HG03280 (cell line): ENCODE data around the gene SLC38A3.
"Not testable (repeated sequence)": the region's sequence is repeated elsewhere in the genome, so short reads cannot be mapped to it uniquely, and the experiment has no call there.

Experiments
- ATAC-seq: cut with Tn5 transposase; IDR thresholded peaks from one replicate; pipeline ENCODE4 v1.9.1; 2021; ENCODE audit warnings: mild to moderate bottlenecking, moderate library complexity; ENCODE audit not compliant: unreplicated experiment

SLC38A3 gene

DNA sequence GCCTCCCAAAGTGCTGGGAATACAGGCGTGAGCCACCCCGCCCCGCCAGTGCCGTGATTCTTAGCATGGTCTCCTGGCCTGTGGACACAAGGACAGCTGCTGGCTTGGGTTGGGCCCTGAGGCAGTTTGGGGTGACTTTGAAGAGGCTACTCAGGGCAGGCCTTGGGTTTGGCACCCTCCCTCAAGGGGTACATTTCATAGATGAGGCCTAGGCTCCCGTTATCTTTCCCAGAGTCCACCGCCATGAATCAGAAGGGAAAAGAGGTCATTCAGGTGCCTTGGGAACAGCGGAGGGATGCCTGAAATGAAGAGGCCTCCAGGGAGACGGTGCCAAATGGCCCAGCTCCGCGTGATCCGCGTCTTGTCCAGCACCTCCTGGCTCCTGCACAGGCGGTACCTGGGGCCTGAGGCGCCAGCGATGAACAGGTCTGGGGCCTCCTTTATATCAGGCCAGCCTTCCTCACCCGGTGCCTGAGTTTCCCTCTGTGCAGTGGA lies 40.2 kb downstream of the SLC38A3 start:
- no peak for ATAC-seq

DNA sequence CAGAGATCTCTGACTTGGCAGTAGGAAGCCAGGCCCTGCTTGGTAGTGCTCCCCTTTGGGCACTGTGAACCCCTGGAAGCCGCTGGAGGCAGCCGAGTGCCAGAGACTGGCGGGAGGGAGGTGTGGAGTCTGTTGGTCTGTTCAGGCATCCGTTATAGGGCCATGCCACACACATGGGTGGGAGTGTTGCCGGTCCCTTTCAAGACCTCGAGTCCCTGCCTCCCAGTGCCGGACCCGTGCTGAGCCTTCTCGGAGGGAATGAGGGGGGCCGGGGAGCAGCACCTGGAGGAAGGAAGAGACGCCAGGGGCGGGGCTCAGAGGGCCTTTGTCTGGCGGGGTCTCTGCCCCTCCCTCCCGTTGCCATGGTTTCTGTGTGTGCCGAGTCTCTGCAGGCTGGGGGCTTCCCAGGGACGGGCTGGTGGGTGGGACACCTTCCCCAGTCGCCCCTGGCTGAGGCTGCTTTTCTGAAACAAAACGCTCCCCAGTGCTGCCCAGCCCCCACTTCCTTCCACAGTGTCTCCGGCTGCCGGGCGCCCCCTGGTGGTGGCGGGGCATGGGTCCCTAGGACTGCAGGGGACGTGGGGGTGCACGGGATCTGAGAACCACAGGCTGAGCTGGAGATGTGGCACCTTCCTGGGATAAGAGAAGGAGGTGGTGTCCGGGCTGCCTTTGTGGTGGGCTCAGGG lies 40.9 kb downstream of the SLC38A3 start:
- peak; percentile 63 for ATAC-seq

DNA sequence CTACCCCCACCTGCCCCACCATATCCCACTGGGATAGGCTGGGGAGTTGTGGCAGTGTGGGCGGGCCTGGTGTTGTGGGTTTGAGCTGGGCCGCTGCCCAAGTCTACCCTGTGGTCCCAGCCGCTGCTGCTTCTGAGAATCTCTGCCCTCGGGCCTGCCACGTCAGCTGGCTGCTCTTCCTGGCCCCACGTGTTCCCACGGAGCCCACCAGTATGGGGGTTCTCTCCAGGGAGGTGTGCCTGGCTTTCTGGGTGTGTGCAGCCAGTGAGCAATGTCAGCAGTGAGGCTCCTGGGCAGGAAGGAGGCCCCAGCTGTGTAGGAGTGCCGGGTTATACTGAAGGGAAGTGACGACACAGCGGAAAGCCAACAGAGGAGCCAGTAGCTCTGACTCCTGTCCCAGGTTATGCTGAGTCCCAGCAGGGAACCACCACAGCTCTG lies 41.5 kb downstream of the SLC38A3 start:
- ATAC-seq = peak; percentile 51

DNA sequence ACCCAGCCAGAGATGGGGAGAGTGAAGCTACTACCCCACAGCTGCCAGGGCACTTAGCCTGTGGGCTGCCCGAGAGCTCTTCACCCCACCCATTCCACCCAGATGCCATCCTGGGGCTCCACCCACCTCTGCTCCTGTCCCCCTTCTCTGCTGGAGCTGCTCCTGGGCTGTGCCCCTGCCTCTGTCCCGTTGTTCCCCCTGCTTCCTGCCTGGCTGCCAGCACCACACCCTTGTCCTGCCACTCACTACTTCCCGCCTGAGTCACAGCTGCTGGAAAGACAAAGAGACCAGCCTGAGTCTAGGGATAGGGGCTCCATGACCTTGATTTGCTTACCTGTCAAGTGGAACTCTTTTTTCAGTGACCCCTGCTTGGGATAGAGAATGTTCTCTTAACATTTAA lies 43.3 kb downstream of the SLC38A3 start:
- no peak for ATAC-seq

DNA sequence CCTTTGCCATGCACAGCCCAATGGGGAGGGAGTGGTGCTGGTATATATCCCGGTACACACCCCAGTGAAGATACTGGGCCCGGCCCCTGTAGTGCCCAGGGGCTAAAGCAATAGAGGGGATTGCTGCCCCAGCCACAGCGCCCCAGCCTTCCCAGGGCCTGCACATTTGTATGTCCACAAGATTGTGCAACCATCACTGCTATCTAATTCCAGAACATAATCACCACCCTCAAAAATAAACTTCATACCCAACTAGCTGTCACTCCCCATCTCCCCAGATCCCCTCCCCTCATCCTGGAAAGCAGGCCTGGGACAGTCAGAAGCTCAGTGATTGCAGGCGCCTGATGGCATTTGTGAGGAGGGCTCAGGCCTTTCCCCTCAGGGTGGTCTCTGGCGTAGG lies 44.4 kb downstream of the SLC38A3 start:
- ATAC-seq = no peak

DNA sequence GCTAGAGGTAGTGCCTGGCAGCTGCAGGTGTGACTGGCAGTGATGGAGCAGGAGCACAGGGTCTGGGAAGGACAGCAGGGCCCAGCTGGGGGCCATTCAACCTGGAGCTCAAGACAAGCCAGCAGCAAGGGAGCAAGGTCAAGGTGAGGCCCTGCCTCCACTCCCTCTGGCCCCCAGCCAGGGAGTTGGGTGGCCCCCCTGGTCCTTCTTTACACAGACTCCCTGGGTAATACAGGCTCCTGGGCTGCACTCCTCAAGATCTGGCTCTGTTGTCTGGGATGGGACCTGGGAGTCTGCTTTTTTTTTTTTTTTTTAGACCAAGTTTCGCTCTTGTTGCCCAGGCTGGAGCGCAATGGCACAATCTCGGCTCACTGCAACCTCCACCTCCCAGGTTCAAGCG lies 45.4 kb downstream of the SLC38A3 start:
- no peak for ATAC-seq

DNA sequence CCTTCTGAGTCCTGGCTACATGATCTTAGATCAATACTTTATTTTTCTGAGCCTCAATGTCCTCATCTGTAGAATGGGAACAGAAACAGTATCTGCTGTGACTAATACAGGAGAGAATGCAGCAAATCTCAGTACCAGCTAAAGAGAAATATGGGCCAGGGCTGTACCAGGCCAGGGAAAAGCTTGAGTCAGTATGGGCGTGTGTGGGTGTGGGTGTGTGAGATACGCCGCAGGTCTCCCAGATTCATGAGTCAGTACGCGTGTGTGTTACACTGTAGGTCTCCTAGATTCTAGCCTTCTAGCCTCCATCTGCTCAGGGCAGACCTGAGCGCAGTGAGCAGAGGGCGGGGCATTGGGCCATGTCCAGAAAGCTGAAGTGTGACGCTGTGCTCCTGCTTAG lies 46.1 kb downstream of the SLC38A3 start:
- ATAC-seq = no peak

DNA sequence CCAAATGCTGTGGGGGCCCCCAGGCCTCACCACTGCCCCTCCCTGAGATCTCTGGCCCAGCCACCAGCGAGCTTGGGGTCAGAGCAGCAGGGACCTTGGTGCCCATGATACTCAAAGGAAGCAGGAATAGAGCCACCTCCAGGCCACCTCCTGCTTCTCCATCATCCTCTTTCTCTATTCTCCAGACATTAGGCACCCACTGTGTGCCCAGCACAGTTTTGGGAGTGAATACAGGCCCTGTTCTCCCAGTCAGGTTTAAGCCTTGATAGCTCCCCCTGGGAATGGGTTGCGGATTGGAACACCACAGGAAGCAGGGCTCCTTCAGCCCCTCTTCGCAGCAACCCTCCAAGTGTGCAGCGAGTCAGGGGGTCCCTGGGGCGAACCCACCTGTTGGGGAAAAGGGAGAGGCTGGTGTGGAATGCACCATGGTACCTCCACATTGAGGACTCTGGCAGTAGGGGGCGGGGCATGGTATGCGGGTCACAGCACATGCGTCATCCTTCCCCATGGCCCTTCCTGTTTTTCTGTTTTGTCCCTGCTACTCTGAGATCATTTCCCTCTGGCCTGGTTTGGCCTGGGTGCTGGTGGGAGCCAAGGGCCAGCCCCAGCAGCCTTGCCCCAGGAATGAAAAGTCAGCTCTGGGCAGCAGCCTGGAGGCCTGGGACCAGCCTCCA lies 49.6 kb downstream of the SLC38A3 start:
- no peak for ATAC-seq

DNA sequence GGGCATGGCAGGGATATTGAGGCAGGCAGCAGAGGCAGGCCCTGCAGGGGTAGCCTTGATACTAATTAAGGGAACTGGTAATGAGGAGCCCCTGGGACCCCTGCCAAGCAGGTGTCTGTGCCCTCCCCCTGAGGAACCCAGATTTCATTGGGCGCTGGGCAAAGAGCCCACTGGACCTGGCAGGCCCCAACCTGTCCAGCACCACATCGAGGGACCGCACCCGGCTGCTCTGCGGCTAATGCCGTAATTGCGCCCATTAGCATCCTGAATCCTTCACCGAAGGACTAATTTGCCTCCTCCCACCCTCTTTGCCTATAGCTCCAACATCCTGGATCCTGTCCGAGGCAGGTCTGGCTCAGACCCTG lies 50.2 kb downstream of the SLC38A3 start:
- ATAC-seq = no peak

DNA sequence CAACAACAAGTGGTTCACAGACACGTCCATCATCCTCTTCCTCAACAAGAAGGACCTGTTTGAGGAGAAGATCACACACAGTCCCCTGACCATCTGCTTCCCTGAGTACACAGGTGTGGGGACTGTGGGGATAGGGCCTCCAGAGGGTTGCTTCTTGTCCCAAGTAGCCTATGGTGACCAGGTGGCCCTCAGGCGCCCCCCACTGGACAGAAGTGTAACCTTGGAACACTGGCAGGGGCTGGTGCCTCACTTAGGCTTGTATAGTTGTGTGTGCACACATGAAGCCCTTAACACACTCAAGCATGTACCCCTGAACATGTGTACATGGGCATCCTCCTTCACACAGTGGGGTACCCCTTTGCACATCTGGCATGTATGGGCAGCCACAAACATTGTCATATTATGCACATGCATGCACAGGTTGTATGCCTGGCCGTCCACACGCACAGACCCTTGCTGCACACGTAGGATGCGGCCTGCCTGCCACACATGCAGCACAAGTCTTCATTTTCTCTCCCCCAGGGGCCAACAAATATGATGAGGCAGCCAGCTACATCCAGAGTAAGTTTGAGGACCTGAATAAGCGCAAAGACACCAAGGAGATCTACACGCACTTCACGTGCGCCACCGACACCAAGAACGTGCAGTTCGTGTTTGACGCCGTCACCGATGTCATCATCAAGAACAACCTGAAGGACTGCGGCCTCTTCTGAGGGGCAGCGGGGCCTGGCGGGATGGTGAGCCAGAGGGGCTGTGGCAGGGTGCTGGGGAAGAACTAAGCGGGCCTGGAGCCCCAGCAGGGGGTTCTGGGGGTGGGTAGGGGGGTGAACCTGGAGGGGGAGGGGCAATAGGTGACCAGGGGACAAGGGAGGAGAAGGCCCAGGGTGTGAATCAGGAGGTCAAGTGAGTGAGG lies 52.2 kb downstream of the SLC38A3 start:
- ATAC-seq = no peak

DNA sequence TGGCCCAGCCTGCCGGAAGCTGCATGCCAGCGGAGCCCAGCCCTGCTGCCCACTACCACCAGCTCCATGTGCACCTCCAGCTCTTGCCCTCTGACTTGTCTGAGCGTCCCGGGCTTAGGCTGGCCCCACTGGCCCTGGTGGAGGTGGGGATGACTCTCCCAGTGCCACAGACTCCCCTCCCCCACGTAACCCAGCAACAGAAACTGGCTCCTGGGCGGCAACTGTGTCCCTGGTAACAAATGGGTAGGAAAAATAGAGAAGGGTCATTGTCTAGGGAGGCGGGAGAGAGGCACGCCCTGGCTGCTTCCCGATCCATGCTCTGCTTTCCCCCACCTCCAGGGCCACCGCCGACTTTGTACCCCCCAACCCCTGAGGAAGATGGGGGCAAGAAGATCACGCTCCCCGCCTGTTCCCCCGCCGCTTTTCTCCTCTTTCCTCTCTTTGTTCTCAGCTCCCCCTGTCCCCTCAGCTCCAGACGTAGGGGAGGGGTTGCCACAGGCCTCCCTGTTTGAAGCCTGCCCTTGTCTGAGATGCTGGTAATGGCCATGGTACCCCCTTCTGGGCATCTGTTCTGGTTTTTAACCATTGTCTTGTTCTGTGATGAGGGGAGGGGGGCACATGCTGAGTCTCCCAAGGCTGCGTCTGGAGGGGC lies 53.1 kb downstream of the SLC38A3 start:
- no peak for ATAC-seq

DNA sequence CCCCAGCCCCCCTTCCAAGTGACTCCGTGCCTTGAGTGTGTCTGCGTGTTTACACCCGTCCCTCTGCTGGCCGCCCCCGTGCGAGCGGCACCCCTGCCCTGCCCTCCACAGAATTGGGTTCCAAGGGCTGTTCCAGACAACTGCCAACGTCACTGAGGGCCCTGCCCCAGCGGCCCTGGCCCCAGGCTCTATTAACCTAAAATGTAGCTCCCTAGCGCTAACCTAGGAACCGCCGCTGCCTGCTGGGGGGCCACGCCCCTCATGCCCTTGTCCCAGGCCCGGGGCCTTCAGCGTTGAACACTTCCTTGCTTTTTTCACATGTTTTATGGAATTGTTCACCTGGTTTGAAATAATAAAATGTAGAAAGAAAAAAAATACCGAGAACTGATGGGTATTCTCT lies 53.9 kb downstream of the SLC38A3 start:
- ATAC-seq = no peak

DNA sequence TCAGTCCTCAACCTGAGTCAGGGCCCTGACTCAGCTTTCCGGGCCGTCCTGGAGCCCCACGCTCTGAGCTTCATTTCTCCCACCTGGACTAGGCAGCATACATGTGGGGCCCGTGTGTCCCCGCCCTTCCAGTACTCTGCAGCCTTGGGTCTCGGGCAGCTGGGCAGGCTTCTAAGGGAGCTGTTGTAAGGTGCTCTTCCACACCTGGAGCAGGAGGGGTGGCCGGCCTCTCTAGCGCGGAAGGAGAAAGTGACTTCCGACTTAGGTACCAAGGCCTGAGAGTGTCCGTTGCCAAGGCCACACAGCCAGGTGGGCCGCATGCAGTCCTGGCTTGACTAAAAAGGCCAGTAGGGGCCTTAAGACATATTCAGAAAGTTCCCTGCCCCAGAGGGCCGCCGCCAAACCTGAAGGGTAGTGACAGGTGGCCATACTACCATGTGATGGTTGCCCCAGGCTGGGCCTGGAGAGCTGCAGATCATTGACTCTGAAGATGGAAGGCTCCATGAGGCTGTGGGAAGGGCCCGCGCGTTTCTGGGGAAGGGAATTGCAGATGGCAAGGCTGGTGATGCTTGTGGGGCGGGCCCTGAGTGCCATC lies 54.5 kb downstream of the SLC38A3 start:
- peak; percentile 20 for ATAC-seq

DNA sequence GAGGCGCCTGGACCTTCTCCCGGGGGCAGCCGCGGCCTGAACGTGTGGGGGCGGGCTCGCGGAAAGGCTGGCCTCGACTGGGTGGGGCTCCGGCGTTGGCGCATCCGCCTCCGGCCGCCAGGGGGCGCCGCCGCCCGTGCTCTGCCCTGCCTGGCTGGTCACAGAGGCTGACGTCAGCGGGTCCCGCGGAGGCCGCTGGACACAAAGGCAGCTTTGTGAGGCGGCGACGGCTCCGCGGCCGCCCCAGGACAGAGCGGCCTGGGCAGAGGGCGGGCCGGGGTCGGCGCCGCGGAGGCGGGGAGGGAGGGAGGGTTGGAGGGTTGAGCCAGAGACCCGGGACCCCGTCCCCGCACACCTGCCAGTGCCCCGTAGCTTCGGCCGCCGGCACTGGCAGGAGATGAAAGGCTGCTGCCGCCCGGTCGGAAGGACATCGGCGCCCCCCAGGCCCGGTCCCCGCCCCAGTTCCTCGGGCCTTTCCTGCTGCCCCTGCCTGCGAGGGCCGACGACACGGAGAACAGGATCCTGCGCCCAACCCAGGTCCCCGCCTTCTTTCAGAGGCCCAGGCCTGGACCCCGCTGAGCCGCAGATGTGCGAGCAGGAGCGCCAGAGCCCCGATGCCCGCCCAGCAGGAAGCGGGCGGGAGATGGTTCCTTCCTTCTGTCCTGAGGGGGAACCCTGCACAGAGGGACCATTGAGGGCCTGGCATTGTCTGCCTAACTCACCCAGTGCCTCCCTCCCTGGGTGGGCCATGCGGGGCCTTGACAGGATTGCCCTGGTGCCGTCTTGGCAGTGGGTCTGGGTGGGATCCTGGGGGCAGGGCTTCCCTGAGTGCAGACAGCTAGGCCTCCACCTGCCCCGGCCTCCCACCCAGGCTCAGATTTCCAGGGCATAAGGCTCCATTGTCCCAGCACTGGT lies 55.2 kb downstream of the SLC38A3 start:
- peak; percentile 85 for ATAC-seq

DNA sequence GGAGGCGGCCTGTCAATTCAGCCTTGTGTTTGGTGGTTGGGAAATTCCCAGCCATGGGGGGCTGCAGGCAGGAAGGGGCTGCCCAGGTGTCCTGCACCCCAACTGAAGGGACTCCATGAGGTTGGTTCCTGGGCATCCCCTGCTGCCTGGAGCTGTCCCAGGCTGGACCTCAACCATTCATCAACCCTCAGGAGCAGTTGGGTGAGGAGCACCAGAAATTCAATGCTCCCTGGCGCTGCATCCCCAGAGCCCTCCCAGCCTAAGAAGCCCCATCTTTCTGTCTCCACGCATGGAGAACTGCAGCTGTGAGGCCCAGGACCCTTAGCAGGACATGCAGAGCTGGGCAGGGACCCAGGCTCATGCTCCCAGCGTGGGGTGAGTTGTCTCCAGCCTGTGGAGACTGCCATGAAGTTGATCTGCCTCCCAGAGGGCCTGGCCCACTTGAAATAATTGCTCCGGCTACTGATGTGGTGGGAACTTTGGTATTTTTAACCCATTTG lies 55.9 kb downstream of the SLC38A3 start:
- no peak for ATAC-seq

DNA sequence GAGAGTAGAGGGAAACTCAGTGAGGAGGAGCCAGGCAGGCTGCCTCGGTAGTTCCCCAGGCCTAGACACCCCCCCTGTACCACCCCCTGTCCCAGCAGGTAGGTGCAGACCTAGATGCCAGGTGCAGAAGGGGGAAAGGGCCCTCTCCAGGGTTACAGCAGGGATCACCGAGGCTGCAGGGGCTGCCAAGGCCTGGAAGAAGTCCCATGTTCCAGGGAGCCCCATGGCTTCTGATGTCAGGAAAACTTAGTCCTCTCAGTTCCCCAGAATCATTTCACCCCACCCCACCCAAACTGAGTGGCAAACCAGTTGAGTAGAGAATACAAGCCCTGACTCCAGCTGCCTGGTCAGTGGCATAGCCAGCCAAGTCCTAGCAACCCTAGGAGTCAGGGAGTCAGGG lies 56.4 kb downstream of the SLC38A3 start:
- ATAC-seq = no peak

DNA sequence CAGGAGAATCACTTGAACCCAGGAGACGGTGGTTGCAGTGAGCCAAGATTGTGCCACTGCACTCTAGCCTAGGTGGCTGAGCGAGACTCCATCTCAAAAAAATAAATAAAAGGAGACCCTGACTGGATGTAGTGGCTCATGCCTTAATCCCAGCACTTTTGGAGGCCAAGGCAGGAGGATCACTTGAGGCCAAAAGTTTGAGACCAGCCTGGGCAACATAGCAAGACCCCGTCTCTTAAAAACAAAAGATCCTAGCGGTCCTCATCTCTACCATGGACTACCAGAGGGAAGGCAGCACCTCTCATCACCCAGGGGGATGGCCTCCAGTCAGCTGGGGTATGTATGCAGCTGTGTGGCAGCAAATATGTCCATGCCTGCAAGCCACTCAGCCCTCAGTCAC lies 57.1 kb downstream of the SLC38A3 start:
- ATAC-seq = not testable (repeated sequence)

DNA sequence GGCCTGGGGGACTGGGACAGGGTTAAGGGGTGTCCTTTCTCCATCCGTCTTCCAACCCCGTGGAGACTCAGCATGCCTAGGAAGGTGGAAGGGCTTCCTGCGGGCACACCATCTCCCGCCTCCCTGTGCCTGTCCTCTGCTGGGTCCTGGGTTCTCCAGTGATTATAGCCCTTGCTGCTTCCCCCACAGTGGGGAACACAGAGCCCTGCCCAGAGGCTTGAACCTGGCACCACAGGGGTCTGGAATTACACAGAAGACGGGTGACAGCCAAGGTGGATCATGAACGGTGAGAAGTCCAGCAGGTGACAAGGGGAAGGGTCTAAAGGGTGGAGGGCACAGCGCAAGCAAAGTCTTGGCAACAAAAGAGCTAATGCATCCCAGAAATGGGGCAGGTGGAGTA lies 57.7 kb downstream of the SLC38A3 start:
- no peak for ATAC-seq
